ENCODE results near the gene PPP1R14B.

The PPP1R14B gene

DNA sequence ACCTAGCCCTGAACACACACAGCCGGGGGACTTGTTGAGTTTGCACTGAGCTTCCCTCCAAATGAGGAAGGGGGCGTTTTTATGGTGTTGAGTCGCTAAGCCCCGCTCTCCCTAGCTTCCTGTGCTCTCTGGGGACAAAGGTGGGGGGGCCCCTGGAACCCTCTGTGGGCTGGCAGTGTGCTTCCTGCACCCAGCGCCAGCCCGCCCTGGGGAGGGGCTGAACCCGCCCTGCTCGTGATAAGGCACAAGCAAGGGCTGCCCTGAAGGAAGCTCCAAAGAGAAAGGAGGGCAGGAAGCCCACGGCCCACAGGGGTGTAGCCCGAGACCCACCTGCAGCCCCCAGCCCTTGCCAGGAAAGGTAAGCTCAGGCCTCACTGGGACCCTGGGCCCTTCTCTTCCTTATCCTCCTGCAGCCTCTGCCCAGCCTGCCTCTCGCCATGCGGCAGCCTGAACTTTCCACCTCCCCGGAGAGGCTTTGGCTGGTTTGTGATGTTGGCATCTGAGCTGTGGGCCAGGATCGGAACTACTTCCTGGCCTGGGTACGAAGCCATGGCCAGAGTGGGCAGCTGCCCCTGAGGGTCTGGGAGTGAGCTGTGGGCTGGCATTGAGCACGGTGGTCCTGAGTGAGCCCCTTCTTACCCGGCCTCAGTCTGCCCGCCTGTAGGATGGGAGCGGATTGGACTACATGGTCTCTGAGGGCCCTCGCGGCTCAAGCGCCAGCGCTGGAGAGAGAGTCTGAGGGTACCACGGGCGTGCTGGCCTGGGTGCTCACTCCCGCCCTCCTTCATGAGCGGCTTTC lies 40.1 kb downstream of the PPP1R14B start, which contains the start of gene FERMT3:
FERMT3 (plus strand) TSS at position 265 of the 799 bp plus-strand sequence. CDS start 644 bp downstream, outside the sequence.
- H3K27ac ChIP-seq, result peak within 1 kb of the TSS in 20 of 21 experiments; percentile 58 to 97 (median 88)
- peak within 1 kb of the TSS; percentile 33 to 54 (median 39) for H3K4me3 ChIP-seq

GRCh38 chr11:64204464-64204989 lies 42.2 kb downstream of the PPP1R14B start:
- Histone ChIP-seq H3K4me3 (no peak overlapping the region), H3K27ac (peak overlapping the region in 8 of 21 experiments; percentile 43 to 97 (median 88))

- Histone ChIP-seq H3K27ac (peak overlapping the region in 1 of 21 experiments; percentile 43), H3K4me3 (no peak overlapping the region)
Observed at GRCh38 chr11:64204080-64204440, 42.7 kb downstream of the PPP1R14B start.

DNA sequence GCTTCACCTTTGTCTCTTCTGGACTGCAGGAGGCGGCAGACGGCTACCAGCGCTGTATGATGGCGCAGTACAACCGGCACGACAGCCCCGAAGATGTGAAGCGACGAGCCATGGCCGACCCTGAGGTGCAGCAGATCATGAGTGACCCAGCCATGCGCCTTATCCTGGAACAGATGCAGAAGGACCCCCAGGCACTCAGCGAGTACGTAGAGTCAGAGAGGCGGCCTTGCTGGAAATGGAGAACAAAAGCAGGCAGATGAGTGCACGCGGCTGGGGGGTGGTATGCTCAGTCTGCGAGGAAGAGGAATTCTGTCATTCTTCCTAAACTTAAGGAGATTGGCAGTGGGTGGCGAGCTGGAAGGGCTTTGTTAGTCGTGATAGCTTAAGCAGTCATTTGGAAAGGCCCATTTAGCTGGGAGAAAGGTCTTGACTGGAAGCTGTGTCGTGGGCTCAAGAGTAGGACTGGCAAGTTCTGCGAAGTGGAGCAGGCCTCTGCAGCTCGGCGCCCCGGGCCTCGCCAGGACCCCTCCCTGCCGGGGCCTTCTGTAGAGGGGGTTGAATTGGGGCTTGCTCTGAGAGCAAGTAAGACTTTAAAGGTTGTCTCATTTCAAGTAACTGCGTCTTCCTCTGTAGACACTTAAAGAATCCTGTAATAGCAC lies 43.2 kb downstream of the PPP1R14B start:
- Histone ChIP-seq H3K27ac (peak overlapping the region in 1 of 21 experiments; percentile 43), H3K4me3 (no peak overlapping the region)

DNA sequence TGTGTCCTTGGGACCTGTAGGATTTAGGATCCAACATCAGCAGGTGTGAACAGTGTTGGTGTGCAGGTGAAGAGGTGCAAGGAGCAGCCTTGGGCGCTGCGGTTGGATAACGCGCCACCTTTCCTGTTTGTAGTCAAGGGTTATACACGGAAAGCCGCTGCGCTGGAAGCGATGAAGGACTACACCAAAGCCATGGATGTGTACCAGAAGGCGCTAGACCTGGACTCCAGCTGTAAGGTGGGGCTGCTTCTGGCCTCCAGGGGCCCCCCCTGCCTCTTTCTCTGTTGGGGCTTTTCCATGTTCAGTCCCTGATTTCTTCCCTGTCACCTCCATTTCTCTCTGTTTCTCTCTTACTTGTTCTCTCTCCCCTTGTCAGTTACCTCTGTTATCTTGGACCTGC lies 43.8 kb downstream of the PPP1R14B start:
- no peak overlapping the region for H3K4me3 ChIP-seq
- H3K27ac ChIP-seq, result no peak overlapping the region

GRCh38 chr11:64201543-64201942 lies 45.2 kb downstream of the PPP1R14B start:
- H3K27ac ChIP-seq, result no peak overlapping the region

DNA sequence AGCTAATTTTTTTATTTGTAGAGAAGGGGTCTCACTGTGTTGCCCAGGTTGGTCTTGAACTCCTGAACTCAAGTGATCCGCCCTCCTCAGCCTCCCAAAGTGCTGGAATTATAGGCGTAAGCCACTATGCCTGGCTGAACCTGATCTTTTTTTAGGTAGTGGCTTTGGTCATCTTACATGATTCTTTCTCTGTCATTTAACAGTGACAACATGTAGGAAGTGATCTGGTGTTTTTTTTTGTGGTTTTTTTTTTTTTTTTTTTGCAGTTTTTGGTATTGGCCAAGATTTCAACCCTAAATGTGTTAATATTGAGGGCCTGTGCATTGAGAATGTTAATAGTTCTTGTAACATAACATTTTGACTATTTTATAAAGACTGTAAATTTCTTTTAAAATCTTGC lies 48.2 kb downstream of the PPP1R14B start:
- Histone ChIP-seq H3K27ac (no peak overlapping the region), H3K4me3 (no peak overlapping the region)

More at GRCh38 chr11:64201543-64201942, 45.2 kb downstream of the PPP1R14B start:
- no peak overlapping the region for H3K4me3 ChIP-seq

- H3K27ac ChIP-seq, result no peak overlapping the region
Observed at GRCh38 chr11:64196626-64197025, 50.1 kb downstream of the PPP1R14B start.

More at GRCh38 chr11:64196626-64197025, 50.1 kb downstream of the PPP1R14B start:
- no peak overlapping the region for H3K4me3 ChIP-seq

Measured in skin epidermis (tissue), 12 donors.